ENCODE measurements around the gene PPA2. TPM values are rescaled to one million over a fixed set of nuclear protein-coding genes. Genes with fewer than 3 reads are reported as not detected.
"Not testable (repeated sequence)": the region's sequence is repeated elsewhere in the genome, so short reads cannot be mapped to it uniquely, and the experiment has no call there.

The PPA2 gene
- total RNA-seq, 1 experiment from 2014 or later: 98.5 TPM

DNA sequence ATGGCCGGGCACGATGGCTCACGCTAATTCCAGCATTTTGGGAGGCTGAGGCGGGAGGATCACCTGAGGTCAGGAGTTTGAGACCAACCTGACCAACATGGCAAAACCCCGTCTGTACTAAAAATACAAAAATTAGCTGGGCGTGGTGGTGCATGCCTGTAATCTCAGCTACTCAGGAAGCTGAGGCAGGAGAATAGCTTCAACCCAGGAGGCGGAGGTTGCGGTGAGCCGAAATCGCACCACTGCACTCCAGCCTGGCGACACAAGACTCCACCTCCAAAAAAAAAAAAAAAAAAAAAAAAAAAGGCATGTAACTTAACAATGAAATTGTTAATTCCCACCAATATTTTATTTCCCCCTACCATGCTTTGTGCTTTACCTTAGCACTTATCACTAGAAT lies 15.3 kb downstream of the PPA2 start:
- H3K27me3 ChIP-seq (ENCODE audit: insufficient read depth, low read length); BruUV-seq (replicated peaks); ATAC-seq; H3K36me3 ChIP-seq (ENCODE audit: control insufficient read depth in 1 of 2, insufficient read depth in 2 of 2, low read length in 2 of 2); H3K9me3 ChIP-seq (ENCODE audit: control insufficient read depth in 1 of 2, insufficient read depth in 1 of 2, low read depth in 1 of 2, low read length in 2 of 2); H3K9ac ChIP-seq (ENCODE audit: low read length); DNase-seq (ENCODE audit: low read depth, low spot score); H2AFZ ChIP-seq (ENCODE audit: low read depth, low read length, poor library complexity, severe bottlenecking); CTCF ChIA-PET; H3K4me2 ChIP-seq (ENCODE audit: low read length); H4K20me1 ChIP-seq (ENCODE audit: insufficient read depth); POLR2A ChIA-PET; H3K9me2 ChIP-seq (ENCODE audit: insufficient read depth); H3K4me1 ChIP-seq (ENCODE audit: control insufficient read depth in 1 of 2, insufficient read depth in 2 of 2, low read length in 2 of 2); intact Hi-C loops (cut with micrococcal nuclease); H3K27ac ChIP-seq (ENCODE audit: low read depth, low read length); H3K4me3 ChIP-seq (replicated peaks in 1 of 2; ENCODE audit: low read depth in 1 of 2, low read length in 2 of 2): not testable (repeated sequence)
- peaks cover 11% of the 10 kb centered on the region for H3K79me2 ChIP-seq (ENCODE audit: insufficient read depth, low read length)
- RAD21 ChIA-PET (ENCODE audit: low non-redundant PET in 1 of 2, low total read pairs in 2 of 2, uncharacterized antibody in 2 of 2, unreplicated experiment in 2 of 2): interaction anchor here in 1 of 2 experiments (0.7 kb wide), 1 partner anchor 284 kb away, joined by 3 read pairs; no protein-coding TSS in a partner anchor

DNA sequence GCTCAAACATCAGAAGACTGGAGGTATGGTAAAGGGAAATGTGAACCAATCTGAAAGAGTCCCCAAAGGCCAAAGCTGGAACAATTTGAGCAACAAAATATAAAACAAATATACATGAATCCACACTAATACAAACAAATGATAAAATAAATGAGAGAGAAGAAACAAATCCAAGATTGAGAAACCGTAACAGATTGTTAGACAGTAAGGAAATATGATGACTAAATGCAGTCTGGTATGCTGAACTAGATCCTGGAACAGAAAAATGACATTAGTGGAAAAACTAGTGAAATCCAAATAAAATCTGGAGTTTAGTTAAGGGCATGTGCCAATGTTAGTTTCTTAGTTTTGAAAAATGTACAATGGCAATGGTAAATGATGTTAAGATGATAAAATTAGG lies 15.9 kb downstream of the PPA2 start:
- CTCF ChIA-PET: no interaction called here
- H3K79me2 ChIP-seq (ENCODE audit: insufficient read depth, low read length): peaks cover 9% of the 10 kb centered on the region
- H3K9me2 ChIP-seq (ENCODE audit: insufficient read depth): no peaks in the 10 kb centered on the region
- H3K4me2 ChIP-seq (ENCODE audit: low read length): no peak overlapping the region
- DNase-seq (ENCODE audit: low read depth, low spot score) (no peak), ATAC-seq (no peak)
- no peaks in the 10 kb centered on the region for H3K36me3 ChIP-seq (ENCODE audit: control insufficient read depth in 1 of 2, insufficient read depth in 2 of 2, low read length in 2 of 2)
- TF ChIP-seq ZFX (IDR thresholded peaks at IDR 0.05) (no peak), REST (IDR thresholded peaks at IDR 0.05; ENCODE audit: low read depth) (no peak), SRF (IDR thresholded peaks at IDR 0.05; ENCODE audit: low read depth) (no peak), RAD21 (IDR thresholded peaks at IDR 0.05; ENCODE audit: low read depth) (no peak), CBX3 (IDR thresholded peaks at IDR 0.05; ENCODE audit: low read depth) (no peak), POLR2A (IDR thresholded peaks at IDR 0.05; ENCODE audit: borderline replicate concordance, extremely low read depth, insufficient read depth, insufficient read length) (no peak), FOSL1 (IDR thresholded peaks at IDR 0.05; ENCODE audit: low read depth) (no peak), POLR2AphosphoS5 (IDR thresholded peaks at IDR 0.05; ENCODE audit: low read depth, low read length) (no peak), EZH2phosphoT487 (IDR thresholded peaks at IDR 0.05; ENCODE audit: borderline replicate concordance) (no peak), JUND (IDR thresholded peaks at IDR 0.05) (no peak), YY1 (IDR thresholded peaks at IDR 0.05; ENCODE audit: extremely low read depth, insufficient replicate concordance, low read depth, low read length) (no peak), ELF1 (IDR thresholded peaks at IDR 0.05; ENCODE audit: borderline replicate concordance, low read depth) (no peak), CEBPB (IDR thresholded peaks at IDR 0.05; ENCODE audit: low read depth) (no peak), TCF7L2 (IDR thresholded peaks at IDR 0.05; ENCODE audit: borderline replicate concordance, extremely low read depth, insufficient read depth, insufficient read length) (no peak)
- TF ChIP-seq, protein P1, sequence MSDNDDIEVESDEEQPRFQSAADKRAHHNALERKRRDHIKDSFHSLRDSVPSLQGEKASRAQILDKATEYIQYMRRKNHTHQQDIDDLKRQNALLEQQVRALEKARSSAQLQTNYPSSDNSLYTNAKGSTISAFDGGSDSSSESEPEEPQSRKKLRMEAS (IDR thresholded peaks at IDR 0.05): no peak
- RAD21 ChIA-PET (ENCODE audit: low non-redundant PET in 1 of 2, low total read pairs in 2 of 2, uncharacterized antibody in 2 of 2, unreplicated experiment in 2 of 2): interaction anchor here in 1 of 2 experiments (0.7 kb wide), 1 partner anchor 285 kb away, joined by 3 read pairs; no protein-coding TSS in a partner anchor
- H2AFZ ChIP-seq (ENCODE audit: low read depth, low read length, poor library complexity, severe bottlenecking): no peak overlapping the region
- H3K4me1 ChIP-seq (ENCODE audit: control insufficient read depth in 1 of 2, insufficient read depth in 2 of 2, low read length in 2 of 2): no peaks in the 10 kb centered on the region
- H3K27me3 ChIP-seq (ENCODE audit: insufficient read depth, low read length): no peaks in the 10 kb centered on the region
- no peak overlapping the region for H3K4me3 ChIP-seq (replicated peaks in 1 of 2; ENCODE audit: low read depth in 1 of 2, low read length in 2 of 2)
- no peak overlapping the region for H3K27ac ChIP-seq (ENCODE audit: low read depth, low read length)
- POLR2A ChIA-PET: interaction anchor here (1.4 kb wide), 1 partner anchor 16 kb away, joined by 3 read pairs; the partner anchor contains the start of gene PPA2
- H3K9me3 ChIP-seq (ENCODE audit: control insufficient read depth in 1 of 2, insufficient read depth in 1 of 2, low read depth in 1 of 2, low read length in 2 of 2): no peaks in the 10 kb centered on the region
- no peaks in the 10 kb centered on the region for H4K20me1 ChIP-seq (ENCODE audit: insufficient read depth)
- intact Hi-C loops (cut with micrococcal nuclease): no loop called here
- no TSS peak for BruUV-seq (replicated peaks)
- no peak overlapping the region for H3K9ac ChIP-seq (ENCODE audit: low read length)

Measured in HCT116 (cell line).